Occipital lobe (tissue), 2 donors: ENCODE measurements around the gene CCDC106. TPM values are rescaled to one million over a fixed set of nuclear protein-coding genes. Genes with fewer than 3 reads are reported as not detected.

Source experiments
- DNase-seq: peaks from one replicate; lab custom pipeline; 2025; lab: John Stamatoyannopoulos, UW
- total RNA-seq: library from RNA; depleted of rRNA; stranded (reverse); fragments of >200 nt; gene quantifications from one replicate; pipeline ENCODE4 v1.2.3, GENCODE V29; 2014

Gene CCDC106
- total RNA-seq, 1 donor from 2014 or later, result 7.8 TPM

DNA sequence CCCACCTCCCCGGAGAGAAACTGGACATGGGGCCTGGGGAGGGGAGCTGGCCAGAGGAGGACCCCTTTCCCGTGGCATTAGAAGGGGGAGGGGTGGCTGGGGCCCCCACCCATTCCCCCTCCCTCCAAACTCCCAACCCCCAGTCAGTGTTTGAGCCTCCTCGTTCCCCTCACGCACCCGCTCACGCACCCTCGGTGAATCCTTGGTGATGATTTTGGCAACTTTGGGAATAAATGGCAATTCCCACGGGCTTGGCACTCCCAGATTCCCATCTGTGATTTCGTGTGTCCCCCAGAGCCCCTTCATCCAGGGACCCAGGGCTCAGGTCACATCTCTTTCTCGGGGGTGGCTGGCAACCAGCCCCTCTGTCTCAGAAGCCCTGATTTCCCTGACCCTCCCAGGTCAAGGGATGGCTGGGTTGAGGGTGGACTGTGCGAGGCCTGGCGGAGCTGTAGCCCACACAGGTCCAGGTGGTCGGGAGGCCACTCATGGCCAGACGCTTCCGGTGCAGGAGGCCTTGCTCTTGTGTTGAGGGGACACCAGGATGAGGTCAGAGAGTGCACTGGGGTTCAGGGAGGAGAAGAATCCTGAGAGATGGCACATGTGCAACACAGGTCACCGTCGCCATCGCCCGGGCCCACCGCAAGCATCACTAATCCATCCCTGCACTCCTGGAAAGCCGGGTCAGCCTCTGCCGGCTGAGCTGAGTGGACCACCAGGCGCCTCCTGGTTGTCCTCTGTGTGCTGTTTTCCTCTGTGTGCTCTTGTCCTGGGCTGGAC, 47.7 kb downstream of the CCDC106 start:
- DNase-seq, result no peak

GRCh38 chr19:55696301-55697068, 48.5 kb downstream of the CCDC106 start:
- no peak for DNase-seq

GRCh38 chr19:55697069-55697440, 49.0 kb downstream of the CCDC106 start:
- no peak for DNase-seq

- DNase-seq, result no peak
These were observed 49.7 kb downstream of the CCDC106 start for GRCh38 chr19:55697698-55698097.

DNA sequence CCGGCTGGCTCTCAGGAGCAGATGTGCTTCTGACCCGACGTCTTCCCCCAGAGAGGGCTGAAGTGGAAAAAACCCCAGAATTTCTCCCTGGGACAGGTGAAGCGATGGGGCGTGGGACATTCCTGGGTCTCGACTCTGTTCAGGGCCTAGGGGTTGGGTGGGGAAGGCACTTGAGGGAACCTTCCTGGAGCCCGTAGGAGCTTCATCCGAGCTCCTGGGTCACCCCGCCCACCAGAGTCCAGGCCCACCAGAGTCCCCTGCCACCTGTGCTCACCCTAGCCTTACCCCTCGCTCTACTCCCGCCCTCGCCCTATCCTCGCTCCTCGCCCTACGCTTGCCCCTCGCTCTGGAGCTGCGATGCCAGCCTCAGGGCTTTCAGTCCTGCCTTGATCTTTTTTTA, 50.2 kb downstream of the CCDC106 start:
- no peak for DNase-seq

DNA sequence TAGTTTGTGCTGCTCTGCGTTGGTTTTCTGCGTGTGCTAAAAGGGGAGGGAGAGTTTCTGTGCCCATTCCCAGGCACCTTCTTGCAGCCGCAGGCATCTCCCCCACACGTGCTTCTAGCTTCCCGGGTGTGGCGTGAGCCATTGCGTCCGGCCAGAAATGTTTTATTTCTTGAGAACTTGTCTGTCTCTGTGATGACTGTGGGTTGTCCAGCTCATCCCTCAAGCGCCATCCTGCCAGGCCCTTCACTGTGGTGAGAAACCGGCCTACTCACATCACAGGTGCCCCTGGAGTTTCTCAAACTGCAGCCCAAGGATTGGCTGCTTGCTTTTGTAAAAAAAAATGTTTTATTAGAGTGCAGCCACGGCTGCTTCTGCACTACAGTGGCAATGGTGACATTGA, 51.2 kb downstream of the CCDC106 start:
- DNase-seq, result no peak

DNA sequence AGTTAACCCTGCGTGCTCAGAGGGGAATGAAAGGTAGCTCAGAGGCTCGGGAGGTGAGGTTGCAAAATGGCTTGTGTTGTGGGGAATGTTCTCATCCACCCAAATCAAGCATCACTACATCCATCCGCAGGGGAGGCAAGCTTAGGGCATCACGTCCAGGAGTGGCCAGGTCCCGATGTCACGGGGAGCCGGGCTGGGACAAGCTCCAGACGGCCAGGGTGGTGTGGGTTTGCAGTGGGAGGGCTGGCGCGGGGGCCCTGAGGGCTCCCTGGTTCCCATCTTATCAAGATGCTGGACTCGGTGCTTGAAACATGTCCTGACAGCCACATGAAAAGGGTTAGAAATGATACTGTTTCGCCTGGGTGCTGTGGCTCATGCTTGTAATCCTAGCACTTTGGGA, 52.8 kb downstream of the CCDC106 start:
- no peak for DNase-seq

- no peak for DNase-seq
These were observed 54.2 kb downstream of the CCDC106 start for GRCh38 chr19:55702131-55702627.

Other genes with a start within 250 kb of the CCDC106 start
- gene UBE2S, start 240.4 kb upstream of the CCDC106 start, total RNA-seq, result 35.9 TPM
- 4.2 TPM for gene SHISA7, start 204.9 kb upstream of the CCDC106 start, total RNA-seq
- gene ISOC2, start 186.6 kb upstream of the CCDC106 start, total RNA-seq, result 13.7 TPM
- not detected for gene C19orf85, start 183.5 kb upstream of the CCDC106 start, total RNA-seq
- gene ZNF628, start 171.6 kb upstream of the CCDC106 start, total RNA-seq, result 0.78 TPM
- gene NAT14, start 163.0 kb upstream of the CCDC106 start, total RNA-seq, result 15.0 TPM
- gene SSC5D, start 159.8 kb upstream of the CCDC106 start, total RNA-seq, result 0.31 TPM
- gene SBK2, start 111.1 kb upstream of the CCDC106 start, total RNA-seq, result not detected
- 0.31 TPM for gene SBK3, start 102.7 kb upstream of the CCDC106 start, total RNA-seq
- gene ZNF579, start 67.4 kb upstream of the CCDC106 start, total RNA-seq, result 4.2 TPM
- 4.1 TPM for gene FIZ1, start 48.7 kb upstream of the CCDC106 start, total RNA-seq
- gene ZNF524, start 47.9 kb upstream of the CCDC106 start, total RNA-seq, result 2.8 TPM
- 1.2 TPM for gene ZNF865, start 42.6 kb upstream of the CCDC106 start, total RNA-seq
- 5.1 TPM for gene ZNF784, start 23.6 kb upstream of the CCDC106 start, total RNA-seq
- gene ZNF580, start 7.2 kb upstream of the CCDC106 start, total RNA-seq, result 4.8 TPM
- 5.6 TPM for gene ZNF581, start 4.6 kb upstream of the CCDC106 start, total RNA-seq
- 65.8 TPM for gene U2AF2, start 6.8 kb downstream of the CCDC106 start, total RNA-seq
- 20.7 TPM for gene EPN1, start 27.0 kb downstream of the CCDC106 start, total RNA-seq
- not detected for gene NLRP9, start 90.2 kb downstream of the CCDC106 start, total RNA-seq
- not detected for gene RFPL4A, start 110.9 kb downstream of the CCDC106 start, total RNA-seq
- not detected for gene RFPL4AL1, start 120.9 kb downstream of the CCDC106 start, total RNA-seq
- gene NLRP11, start 183.8 kb downstream of the CCDC106 start, total RNA-seq, result not detected
- under 0.01 TPM for gene NLRP4, start 188.3 kb downstream of the CCDC106 start, total RNA-seq